Measurements from ENCODE around the gene PIP4K2A. TPM values are rescaled to one million over a fixed set of nuclear protein-coding genes. Genes with fewer than 3 reads are reported as not detected.
"Not testable (repeated sequence)": the region's sequence is repeated elsewhere in the genome, so short reads cannot be mapped to it uniquely, and the experiment has no call there.

The PIP4K2A gene
- total RNA-seq, 2 donors from 2014 or later: 21.1 to 24.5 TPM

DNA sequence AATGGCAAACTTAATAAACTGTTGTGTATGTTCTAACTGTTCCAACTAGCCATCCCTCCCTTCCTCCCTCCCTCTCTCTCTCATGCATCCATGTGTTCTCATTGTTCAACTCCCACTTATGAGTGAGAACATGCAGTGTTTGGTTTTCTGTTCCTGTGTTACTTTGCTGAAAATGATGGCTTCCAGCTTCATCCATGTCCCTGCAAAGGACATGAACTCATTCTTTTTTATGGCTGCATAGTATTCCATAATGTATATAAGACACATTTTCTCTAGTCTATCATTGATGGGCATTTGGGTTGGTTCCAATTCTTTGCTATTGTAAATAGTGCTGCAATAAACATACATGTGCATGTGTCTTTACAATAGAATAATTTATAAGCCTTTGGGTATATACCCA is 193.7 kb downstream of the PIP4K2A start:
- ATAC-seq; intact Hi-C loops (cut with DNase I); DNase-seq: not testable (repeated sequence)

GRCh38 chr10:22518167-22518724 is 196.1 kb downstream of the PIP4K2A start:
- DNase-seq (no peak), ATAC-seq (no peak)
- intact Hi-C loops (cut with DNase I): no loop called here

- intact Hi-C loops (cut with DNase I): no loop called here
- no peak for DNase-seq
- ATAC-seq: no peak
Observed at GRCh38 chr10:22515009-22515408, 199.4 kb downstream of the PIP4K2A start.

- DNase-seq; ATAC-seq; intact Hi-C loops (cut with DNase I): not testable (repeated sequence)
Observed at GRCh38 chr10:22514414-22514758, 200.0 kb downstream of the PIP4K2A start.

- intact Hi-C loops (cut with DNase I); ATAC-seq; DNase-seq: not testable (repeated sequence)
Observed at GRCh38 chr10:22513483-22514413, 200.6 kb downstream of the PIP4K2A start.

DNA sequence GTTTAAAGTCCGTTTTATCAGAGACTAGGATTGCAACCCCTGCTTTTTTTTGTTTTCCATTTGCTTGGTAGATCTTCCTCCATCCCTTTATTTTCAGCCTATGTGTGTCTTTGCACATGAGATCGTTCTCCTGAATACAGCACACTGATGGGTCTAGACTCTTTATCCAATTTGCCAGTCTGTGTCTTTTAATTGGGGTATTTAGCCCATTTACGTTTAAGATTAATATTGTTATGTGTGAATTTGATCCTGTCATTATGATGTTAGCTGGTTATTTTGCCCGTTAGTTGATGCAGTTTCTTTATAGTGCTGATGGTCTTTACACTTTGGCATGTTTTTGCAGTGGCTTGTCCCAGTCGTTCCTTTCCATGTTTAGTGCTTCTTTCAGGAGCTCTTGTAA is 202.4 kb downstream of the PIP4K2A start:
- ATAC-seq; intact Hi-C loops (cut with DNase I); DNase-seq: not testable (repeated sequence)

DNA sequence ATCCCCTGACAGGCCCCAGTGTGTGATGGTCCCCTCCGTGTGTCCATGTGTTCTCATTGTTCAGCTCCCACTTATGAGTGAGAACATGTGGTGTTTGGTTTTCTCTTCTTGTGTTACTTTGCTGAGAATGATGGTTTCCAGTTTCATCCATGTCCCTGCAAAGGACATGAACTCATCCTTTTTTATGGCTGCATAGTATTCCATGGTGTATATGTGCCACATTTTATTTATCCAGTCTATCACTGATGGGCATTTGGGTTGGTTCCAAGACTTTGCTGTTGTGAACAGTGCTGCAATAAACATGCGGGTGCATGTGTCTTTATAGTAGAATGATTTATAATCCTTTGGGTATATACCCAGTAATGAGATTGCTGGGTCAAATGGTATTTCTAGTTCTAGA is 206.2 kb downstream of the PIP4K2A start:
- ATAC-seq; DNase-seq; intact Hi-C loops (cut with DNase I): not testable (repeated sequence)

DNA sequence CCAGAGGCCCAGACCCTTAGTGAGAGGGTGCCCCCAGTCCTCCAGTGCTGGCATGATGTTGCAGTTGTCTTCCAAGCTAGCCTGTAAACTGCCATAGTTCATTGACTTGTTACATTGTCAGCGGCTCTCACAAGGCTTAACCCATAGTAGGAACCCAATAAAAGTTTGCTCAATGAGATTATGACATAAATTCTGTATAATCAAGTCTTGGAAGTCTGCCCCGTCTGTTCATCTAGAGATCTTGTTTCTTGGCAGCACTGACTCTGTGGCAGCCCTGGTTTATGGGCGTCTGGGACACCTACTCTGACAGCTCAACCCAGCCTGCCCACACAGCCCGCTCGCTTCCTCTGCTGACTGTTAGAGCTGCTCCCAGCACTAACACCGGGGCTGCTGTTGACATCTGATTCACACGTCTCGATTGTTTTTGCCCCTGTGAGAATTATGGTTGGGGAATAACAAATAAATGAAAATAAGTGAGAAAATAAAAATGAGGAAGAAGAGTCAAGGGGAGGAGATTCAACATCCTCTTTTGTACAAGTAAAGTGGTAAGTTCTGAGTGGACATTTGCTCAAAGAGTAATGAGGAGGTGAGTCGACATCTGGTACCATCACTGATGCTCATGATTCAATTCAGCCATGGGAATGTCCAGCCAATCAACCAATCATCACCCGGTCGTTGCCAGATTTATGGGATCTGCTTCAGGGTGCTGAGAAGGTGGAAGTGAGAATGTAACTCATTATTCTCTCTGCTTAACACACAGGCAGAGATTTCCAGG is 208.3 kb downstream of the PIP4K2A start:
- peak; percentile 77 to 85 for ATAC-seq

GRCh38 chr10:22504766-22505165 is 209.6 kb downstream of the PIP4K2A start:
- ATAC-seq (no peak), DNase-seq (no peak)
- intact Hi-C loops (cut with DNase I): no loop called here

More for the DNA sequence above, 208.3 kb downstream of the PIP4K2A start:
- no peak for DNase-seq
- intact Hi-C loops (cut with DNase I): no loop called here

GRCh38 chr10:22503315-22504088 is 210.9 kb downstream of the PIP4K2A start:
- ATAC-seq (no peak), DNase-seq (no peak)
- intact Hi-C loops (cut with DNase I): no loop called here

- DNase-seq (no peak), ATAC-seq (no peak)
- intact Hi-C loops (cut with DNase I): no loop called here
Observed at GRCh38 chr10:22501863-22502262, 212.5 kb downstream of the PIP4K2A start.

DNA sequence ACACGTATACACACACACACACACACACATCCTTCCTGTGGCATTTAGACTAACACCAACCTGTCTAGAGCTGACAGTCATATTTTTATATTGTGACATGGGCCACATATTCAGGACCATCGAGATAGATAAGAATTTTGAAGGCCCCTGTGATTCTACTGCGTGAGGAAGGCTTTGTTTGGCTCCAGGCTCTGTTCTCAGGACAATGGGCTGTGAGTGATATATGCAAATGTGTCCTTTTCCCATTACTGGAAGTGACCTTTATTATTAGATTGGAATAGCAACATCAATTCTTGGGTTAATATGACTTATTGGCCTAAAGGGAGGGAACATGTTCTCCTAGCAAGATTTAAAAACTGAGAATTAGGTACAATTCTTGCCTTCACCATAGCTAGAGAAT is 213.0 kb downstream of the PIP4K2A start:
- peak in 1 of 2 donors; percentile 21 for ATAC-seq
- intact Hi-C loops (cut with DNase I): no loop called here
- no peak for DNase-seq

DNA sequence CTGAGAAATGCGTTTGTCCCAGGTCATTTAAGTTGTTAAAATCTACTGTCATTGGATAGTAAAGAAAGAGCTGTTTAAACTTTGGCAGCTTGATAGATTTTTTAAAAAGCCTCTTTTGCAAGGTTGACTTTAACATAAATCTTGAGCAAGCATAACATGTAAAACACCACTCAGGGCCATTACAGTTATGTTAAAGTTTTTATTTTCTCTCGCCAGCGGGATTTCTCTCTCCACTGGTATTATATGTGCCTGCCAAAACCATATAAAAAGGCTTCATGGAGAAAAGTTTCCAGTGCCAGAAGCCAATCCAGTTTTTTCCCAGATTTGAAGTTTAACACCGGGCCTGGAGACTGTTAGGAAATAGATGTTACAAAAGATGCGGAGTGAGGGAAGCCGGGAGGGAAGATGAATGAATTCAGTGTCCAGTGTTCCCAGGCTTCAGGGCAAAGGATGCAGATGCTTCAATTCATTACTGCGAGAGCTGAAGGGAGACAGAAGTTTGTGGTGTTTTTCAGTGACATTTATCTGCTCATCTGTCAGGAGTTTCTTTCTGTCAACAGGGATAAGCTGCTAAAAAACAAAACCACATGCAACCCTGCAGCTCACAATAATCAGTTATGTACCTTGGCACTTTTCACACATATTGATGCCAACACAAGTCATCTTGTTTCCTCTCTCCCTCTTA is 213.6 kb downstream of the PIP4K2A start:
- DNase-seq: no peak
- intact Hi-C loops (cut with DNase I): no loop called here
- ATAC-seq: peak in 1 of 2 donors; percentile 56

- ATAC-seq; intact Hi-C loops (cut with DNase I); DNase-seq: not testable (repeated sequence)
Observed at GRCh38 chr10:22499973-22500372, 214.4 kb downstream of the PIP4K2A start.

- intact Hi-C loops (cut with DNase I): no loop called here
- ATAC-seq: no peak
- DNase-seq: no peak
Observed at GRCh38 chr10:22495396-22495795, 219.0 kb downstream of the PIP4K2A start.

GRCh38 chr10:22494007-22494406 is 220.4 kb downstream of the PIP4K2A start:
- no peak for DNase-seq
- no peak for ATAC-seq
- intact Hi-C loops (cut with DNase I): no loop called here

GRCh38 chr10:22491931-22492615 is 222.3 kb downstream of the PIP4K2A start:
- ATAC-seq: no peak
- intact Hi-C loops (cut with DNase I): no loop called here

GRCh38 chr10:22491480-22491879 is 222.9 kb downstream of the PIP4K2A start:
- intact Hi-C loops (cut with DNase I): no loop called here
- DNase-seq: no peak
- ATAC-seq: no peak

More at GRCh38 chr10:22491931-22492615, 222.3 kb downstream of the PIP4K2A start:
- no peak for DNase-seq
